Measurements from ENCODE around the gene PTPRS. TPM values are rescaled to one million over a fixed set of nuclear protein-coding genes. Genes with fewer than 3 reads are reported as not detected.

The PTPRS gene
- total RNA-seq, 2 experiments from 2014 or later: 3.5 to 4.1 TPM

DNA sequence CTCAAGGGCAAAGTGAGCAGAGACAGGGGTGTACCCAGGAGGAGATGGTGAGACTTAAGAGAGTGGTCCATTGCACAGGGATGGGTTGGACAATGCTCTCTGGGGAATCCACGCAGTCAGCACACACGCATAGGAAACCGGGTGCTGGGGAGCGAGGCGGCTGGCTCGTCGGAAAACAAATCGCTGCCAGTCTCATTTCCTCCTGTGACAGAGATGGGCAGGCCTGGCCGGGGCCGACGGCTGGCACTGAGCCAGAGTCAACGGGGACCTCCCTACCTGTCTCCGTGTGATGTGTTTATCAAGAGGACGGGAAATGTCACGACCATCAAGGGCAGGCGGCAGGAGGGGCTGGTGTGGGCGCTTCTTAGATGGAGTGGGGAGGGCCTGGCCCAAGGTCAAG lies 27.3 kb downstream of the PTPRS start:
- no peaks in the 10 kb centered on the region for H3K36me3 Mint-ChIP-seq
- peak; percentile 36 for DNase-seq
- H3K27me3 Mint-ChIP-seq: peaks cover 4% of the 10 kb centered on the region
- H3K9me3 Mint-ChIP-seq: no peaks in the 10 kb centered on the region
- no peaks in the 10 kb centered on the region for H3K4me1 Mint-ChIP-seq
- H3K27ac Mint-ChIP-seq: no peak overlapping the region
- H3K4me3 Mint-ChIP-seq: no peak overlapping the region

- H3K4me1 Mint-ChIP-seq: no peaks in the 10 kb centered on the region
- H3K4me3 Mint-ChIP-seq: no peak overlapping the region
- H3K27ac Mint-ChIP-seq: no peak overlapping the region
- H3K27me3 Mint-ChIP-seq: peaks cover 4% of the 10 kb centered on the region
- no peak for DNase-seq
- H3K9me3 Mint-ChIP-seq: no peaks in the 10 kb centered on the region
- no peaks in the 10 kb centered on the region for H3K36me3 Mint-ChIP-seq
These were observed 28.6 kb downstream of the PTPRS start for GRCh38 chr19:5312058-5312457.

DNA sequence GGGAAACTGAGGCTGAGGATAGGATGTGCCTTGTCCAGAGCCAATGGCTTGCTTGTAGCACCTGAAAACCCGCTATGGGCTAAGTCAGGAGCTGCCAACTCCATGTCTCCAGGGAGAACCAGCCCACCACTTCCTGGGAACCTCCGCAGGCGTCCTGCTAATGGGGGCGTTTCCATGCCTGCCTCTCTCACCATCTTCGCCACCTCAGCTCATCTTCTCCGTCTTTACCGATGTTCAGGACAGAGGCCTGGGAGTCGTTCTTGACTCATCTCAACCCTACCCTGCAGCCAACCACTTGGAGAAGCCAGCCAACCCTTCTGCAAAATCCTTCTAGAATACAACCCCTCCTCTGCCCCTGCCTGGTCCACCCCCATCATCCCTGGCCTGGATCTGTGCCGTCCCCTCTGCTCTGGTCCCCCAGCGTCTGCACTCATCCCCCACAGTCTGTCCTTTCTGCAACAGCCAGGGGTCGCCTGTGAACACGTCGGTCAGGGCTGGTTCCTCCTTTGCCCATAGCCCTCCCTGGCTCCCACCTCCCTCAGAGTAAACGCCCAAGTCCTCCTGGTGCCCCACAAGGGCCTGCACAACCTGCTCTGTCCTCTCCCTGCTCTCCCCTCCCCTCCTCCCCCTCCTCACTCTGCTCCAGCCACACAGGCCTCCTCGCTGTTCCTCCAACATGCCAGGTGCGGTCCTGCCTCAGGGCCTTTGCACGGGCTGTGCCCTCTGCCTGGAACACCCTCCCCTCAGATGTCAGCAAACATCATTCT lies 31.0 kb downstream of the PTPRS start:
- H3K36me3 Mint-ChIP-seq: no peaks in the 10 kb centered on the region
- no peaks in the 10 kb centered on the region for H3K9me3 Mint-ChIP-seq
- no peaks in the 10 kb centered on the region for H3K4me1 Mint-ChIP-seq
- H3K27me3 Mint-ChIP-seq: no peaks in the 10 kb centered on the region
- H3K27ac Mint-ChIP-seq: no peak overlapping the region
- no peak overlapping the region for H3K4me3 Mint-ChIP-seq
- DNase-seq: no peak

- Mint-ChIP-seq H3K9me3 (no peaks in the 10 kb centered on the region), H3K4me3 (no peak overlapping the region), H3K36me3 (no peaks in the 10 kb centered on the region), H3K27me3 (no peaks in the 10 kb centered on the region), H3K27ac (no peak overlapping the region), H3K4me1 (no peaks in the 10 kb centered on the region)
- no peak for DNase-seq
These were observed 31.9 kb downstream of the PTPRS start for GRCh38 chr19:5308451-5309437.

DNA sequence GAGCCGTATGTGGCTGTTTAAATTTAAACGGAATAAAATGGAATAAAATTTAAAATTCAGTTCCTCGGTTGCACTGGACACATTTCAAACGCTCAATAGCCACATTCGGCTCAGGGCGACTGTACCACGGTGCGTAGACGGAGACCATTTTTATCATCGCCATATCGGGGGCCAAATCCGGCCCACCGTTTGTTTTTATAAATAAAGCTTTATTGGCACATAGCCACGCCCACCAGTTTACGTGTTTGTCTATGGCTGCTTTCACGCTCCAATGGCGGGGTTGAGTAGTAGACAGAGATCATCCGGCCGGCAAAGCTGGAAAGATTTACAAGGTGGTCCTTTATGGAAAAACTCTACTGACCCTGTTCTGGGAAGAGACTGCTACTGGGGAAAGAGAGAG lies 33.0 kb downstream of the PTPRS start:
- H3K27me3 Mint-ChIP-seq: no peaks in the 10 kb centered on the region
- no peaks in the 10 kb centered on the region for H3K4me1 Mint-ChIP-seq
- H3K36me3 Mint-ChIP-seq: no peaks in the 10 kb centered on the region
- DNase-seq: no peak
- H3K27ac Mint-ChIP-seq: no peak overlapping the region
- no peaks in the 10 kb centered on the region for H3K9me3 Mint-ChIP-seq
- H3K4me3 Mint-ChIP-seq: no peak overlapping the region

DNA sequence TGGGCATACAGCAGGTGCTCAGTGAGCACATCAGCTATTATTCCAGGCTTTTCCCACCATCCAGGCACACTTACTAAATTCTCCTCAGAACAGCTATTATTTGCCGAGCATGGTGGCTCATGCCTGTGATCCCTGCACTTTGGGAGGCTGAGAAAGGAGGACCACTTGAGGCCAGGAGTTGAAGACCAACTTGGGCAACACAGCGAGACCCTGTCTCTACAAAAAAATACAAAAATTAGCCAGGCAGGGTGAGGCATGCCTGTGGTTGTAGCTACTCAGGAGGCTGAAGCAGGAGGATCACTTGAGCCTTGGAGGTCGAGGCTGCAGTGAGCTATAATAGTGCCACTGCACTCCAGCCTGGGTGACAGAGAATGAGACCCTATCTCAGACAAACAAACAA lies 35.4 kb downstream of the PTPRS start:
- H3K4me1 Mint-ChIP-seq: no peaks in the 10 kb centered on the region
- H3K36me3 Mint-ChIP-seq: no peaks in the 10 kb centered on the region
- H3K27me3 Mint-ChIP-seq: no peaks in the 10 kb centered on the region
- no peak for DNase-seq
- H3K4me3 Mint-ChIP-seq: no peak overlapping the region
- H3K9me3 Mint-ChIP-seq: no peaks in the 10 kb centered on the region
- H3K27ac Mint-ChIP-seq: no peak overlapping the region

DNA sequence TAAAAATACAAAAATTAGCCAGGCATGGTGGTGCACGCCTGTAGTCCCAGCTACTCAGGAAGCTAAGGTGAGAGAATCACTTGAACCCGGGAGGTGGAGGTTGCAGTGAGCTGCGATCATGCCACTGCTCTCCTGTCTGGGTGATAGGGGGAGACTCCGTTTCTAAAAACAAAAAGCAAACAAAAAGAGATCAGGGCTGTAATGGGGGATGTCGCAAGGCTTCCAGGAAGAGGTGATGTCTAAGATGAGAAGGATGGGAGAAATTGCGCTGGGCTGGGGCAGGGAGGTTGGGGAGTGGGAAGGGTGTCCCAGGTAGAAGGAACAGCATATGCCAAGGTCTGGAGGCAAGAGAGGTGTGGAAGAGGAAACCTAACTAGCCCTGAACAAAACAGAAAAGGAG lies 36.1 kb downstream of the PTPRS start:
- no peak overlapping the region for H3K4me3 Mint-ChIP-seq
- no peak for DNase-seq
- H3K36me3 Mint-ChIP-seq: no peaks in the 10 kb centered on the region
- H3K4me1 Mint-ChIP-seq: no peaks in the 10 kb centered on the region
- H3K27ac Mint-ChIP-seq: no peak overlapping the region
- no peaks in the 10 kb centered on the region for H3K9me3 Mint-ChIP-seq
- H3K27me3 Mint-ChIP-seq: no peaks in the 10 kb centered on the region

DNA sequence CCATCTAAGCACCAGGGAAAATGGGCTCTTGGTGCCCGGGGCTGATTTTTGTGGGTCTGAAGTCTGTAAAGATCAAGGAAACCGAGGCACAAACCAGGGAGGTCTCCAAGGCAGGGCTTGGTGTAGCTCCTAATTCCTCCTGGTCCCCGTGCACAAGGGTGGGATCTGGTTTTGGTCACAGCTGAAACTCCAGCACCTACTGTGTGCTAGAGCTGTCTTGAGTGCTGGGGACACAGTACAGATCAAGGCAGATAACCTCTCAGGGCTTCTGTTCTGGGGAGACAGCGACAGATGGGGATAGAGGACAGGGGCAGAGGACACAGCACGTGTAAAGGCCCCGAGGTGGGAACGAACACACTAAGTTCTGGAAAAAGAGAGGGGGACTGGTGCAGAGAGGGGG lies 37.4 kb downstream of the PTPRS start:
- H3K27ac Mint-ChIP-seq: no peak overlapping the region
- no peaks in the 10 kb centered on the region for H3K4me1 Mint-ChIP-seq
- no peak overlapping the region for H3K4me3 Mint-ChIP-seq
- H3K9me3 Mint-ChIP-seq: no peaks in the 10 kb centered on the region
- DNase-seq: no peak
- no peaks in the 10 kb centered on the region for H3K36me3 Mint-ChIP-seq
- no peaks in the 10 kb centered on the region for H3K27me3 Mint-ChIP-seq

DNA sequence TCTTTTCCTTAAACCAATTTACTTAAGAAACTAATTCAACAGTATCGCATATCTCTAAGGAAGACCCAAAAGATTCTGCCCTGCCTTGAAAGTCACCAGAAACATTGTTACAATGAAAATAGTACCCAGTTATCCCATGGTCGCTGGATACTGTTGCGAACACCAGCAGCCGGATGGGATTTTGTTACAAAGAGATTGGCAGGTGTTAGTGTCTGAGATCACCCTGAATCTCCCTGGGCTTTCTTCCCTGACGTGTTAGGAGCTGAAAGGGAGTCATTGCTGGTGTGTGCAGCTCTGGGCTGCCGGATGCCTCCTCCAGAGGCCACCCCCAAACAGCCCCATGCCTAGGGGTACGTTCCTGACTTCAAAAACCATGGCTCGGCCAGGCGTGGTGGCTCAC lies 38.2 kb downstream of the PTPRS start:
- H3K27ac Mint-ChIP-seq: no peak overlapping the region
- H3K27me3 Mint-ChIP-seq: no peaks in the 10 kb centered on the region
- no peaks in the 10 kb centered on the region for H3K4me1 Mint-ChIP-seq
- H3K36me3 Mint-ChIP-seq: no peaks in the 10 kb centered on the region
- DNase-seq: no peak
- H3K4me3 Mint-ChIP-seq: no peak overlapping the region
- H3K9me3 Mint-ChIP-seq: no peaks in the 10 kb centered on the region

- Mint-ChIP-seq H3K36me3 (no peaks in the 10 kb centered on the region), H3K9me3 (no peaks in the 10 kb centered on the region), H3K27me3 (peaks cover 7% of the 10 kb centered on the region), H3K27ac (no peak overlapping the region), H3K4me1 (no peaks in the 10 kb centered on the region), H3K4me3 (no peak overlapping the region)
- DNase-seq: no peak
These were observed 41.5 kb downstream of the PTPRS start for GRCh38 chr19:5299137-5299536.

DNA sequence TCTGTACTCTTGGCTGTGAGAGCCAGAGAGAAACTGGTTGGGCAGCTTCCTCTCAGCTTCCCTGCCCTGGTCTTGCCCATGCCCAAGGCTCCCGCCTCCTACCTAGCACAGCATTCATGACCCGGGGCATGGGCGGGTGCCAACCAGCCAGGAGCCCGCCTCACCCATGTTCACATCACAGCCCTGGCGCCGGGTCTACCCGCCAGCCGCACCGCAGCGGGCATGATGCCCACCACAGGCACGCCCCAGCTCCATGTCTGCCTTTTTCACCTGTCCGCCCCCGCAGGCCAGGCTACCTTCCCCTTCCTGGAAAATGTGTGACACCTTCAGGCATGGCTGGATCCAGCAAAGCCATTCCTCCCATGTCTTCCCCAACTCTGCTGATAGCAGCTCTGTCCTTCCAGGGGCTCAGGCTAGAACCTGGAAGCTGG lies 42.1 kb downstream of the PTPRS start:
- Mint-ChIP-seq H3K4me1 (no peaks in the 10 kb centered on the region), H3K9me3 (no peaks in the 10 kb centered on the region), H3K4me3 (no peak overlapping the region), H3K27me3 (peaks cover 8% of the 10 kb centered on the region), H3K36me3 (no peaks in the 10 kb centered on the region), H3K27ac (no peak overlapping the region)
- no peak for DNase-seq

DNA sequence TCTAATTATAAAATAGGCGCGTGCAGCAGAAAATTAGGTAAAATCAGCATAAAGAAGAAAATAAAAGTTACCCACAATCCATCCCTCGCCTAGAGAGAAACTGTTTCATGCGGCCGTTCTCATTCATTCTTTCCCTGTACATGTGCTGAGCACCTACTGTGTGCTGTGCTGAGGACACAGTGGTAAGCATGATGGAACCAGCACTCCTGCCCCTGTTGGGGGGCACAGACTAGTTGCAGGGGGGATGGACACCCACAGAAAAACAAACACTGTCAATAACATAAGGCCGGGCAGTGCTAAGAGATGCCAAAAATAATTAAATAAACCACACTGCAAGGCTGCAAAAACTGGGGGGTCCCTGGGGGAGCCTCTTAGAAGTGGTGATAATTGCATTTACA lies 43.3 kb downstream of the PTPRS start:
- no peaks in the 10 kb centered on the region for H3K36me3 Mint-ChIP-seq
- peaks cover 10% of the 10 kb centered on the region for H3K27me3 Mint-ChIP-seq
- no peak for DNase-seq
- H3K9me3 Mint-ChIP-seq: no peaks in the 10 kb centered on the region
- H3K27ac Mint-ChIP-seq: no peak overlapping the region
- H3K4me1 Mint-ChIP-seq: no peaks in the 10 kb centered on the region
- no peak overlapping the region for H3K4me3 Mint-ChIP-seq

DNA sequence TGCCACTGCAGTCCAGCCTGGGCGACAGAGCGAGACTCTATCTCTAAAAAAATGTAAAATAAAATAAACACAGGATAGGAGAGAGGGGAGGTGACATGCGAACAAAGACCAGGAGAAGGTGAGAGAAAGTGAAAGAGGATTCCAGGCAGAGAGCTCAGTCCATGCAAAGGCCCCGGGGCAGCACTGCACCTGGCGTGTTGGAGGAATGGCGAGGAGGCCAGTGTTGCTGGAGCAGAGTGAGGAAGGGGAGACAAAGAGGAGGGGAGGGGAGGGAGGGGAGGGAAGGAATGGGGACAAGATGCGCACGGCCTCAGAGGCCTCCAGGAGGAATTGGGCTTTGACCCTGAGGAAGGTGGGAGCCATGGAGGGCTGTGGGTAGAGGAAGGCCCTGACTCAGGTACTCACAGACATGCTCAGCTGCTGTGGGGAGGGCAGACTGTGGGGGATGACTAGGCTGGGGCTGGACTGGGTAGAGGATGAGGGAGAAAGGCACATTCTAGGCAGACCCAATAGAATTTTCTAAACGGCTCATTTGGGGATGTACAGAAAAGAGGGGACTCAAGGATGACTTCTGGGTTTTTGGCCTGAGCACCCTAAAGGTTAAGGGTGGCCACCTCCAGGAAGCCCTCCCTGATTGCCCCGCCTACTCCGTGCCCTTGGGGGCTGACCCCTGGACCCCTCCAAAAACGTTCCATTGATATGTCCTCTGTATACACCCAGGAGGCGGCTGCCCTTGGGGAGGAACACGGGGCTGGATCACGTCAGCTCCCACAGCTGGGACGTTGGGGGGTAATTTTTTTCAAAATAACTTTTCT lies 43.9 kb downstream of the PTPRS start:
- H3K36me3 Mint-ChIP-seq: no peaks in the 10 kb centered on the region
- H3K9me3 Mint-ChIP-seq: no peaks in the 10 kb centered on the region
- H3K27ac Mint-ChIP-seq: no peak overlapping the region
- peaks cover 5% of the 10 kb centered on the region for H3K4me1 Mint-ChIP-seq
- no peak overlapping the region for H3K4me3 Mint-ChIP-seq
- H3K27me3 Mint-ChIP-seq: peaks cover 15% of the 10 kb centered on the region
- no peak for DNase-seq

DNA sequence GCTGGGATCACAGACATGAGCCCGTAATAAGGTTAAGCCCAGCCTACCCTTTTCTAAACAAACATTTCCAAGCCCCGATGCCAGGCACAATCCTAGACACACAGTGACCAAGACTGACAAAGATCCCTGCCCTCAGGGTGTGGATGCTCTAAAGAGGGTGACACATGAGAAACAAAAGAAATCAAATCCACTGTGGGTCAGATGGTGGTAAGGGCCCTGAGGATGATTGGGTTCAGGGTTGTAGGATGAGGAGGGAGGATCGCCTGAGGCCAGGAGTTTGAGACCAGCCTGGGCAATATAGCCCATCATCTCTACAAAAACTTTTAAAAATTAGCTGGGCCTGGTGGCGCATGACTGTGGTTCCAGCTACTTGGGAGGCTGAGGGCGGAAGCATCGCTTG lies 44.6 kb downstream of the PTPRS start:
- H3K4me3 Mint-ChIP-seq: no peak overlapping the region
- peaks cover 19% of the 10 kb centered on the region for H3K27me3 Mint-ChIP-seq
- no peaks in the 10 kb centered on the region for H3K9me3 Mint-ChIP-seq
- no peaks in the 10 kb centered on the region for H3K36me3 Mint-ChIP-seq
- no peak overlapping the region for H3K27ac Mint-ChIP-seq
- DNase-seq: no peak
- H3K4me1 Mint-ChIP-seq: peaks cover 7% of the 10 kb centered on the region
